H1 (cell line): Measurements from ENCODE around the gene TOM1L2. TPM values are rescaled to one million over a fixed set of nuclear protein-coding genes. Genes with fewer than 3 reads are reported as not detected.

ENCODE experiments used
- CTCF ChIA-PET: fragments of 300-600 bp; sonication (Branson Sonifier 250); formaldehyde crosslinking; loops from one replicate; lab custom pipeline; 2021; ENCODE audit not compliant: partially characterized antibody; lab: Charles Lee
- POLR2A ChIA-PET: fragments of 300-600 bp; sonication (Branson Sonifier 250); formaldehyde crosslinking; loops from one replicate; lab custom pipeline; 2021; ENCODE audit warnings: inconsistent platforms; ENCODE audit not compliant: partially characterized antibody; lab: Charles Lee
- DNase-seq, 2 experiments: peaks; one replicate each; pipeline versions ENCODE4 v3.0.0 to v3.0.0-alpha.2; 2010 to 2022; ENCODE audit warnings: low spot score in 2 of 2, low read depth in 1 of 2, mixed read lengths in 1 of 2
- FAIRE-seq: peaks from 2 replicates; lab custom pipeline; 2011; peaks lifted over from hg19 to GRCh38; lab: Jason Lieb, UNC
- H2AFZ ChIP-seq: 2 replicates; pipeline ENCODE4 v1.8.1; 2012; ENCODE audit warnings: low read length, inconsistent platforms
- H2AK5ac ChIP-seq: 2 replicates; pipeline ENCODE4 v1.6.1; 2013; ENCODE audit warnings: low read depth, low read length
- H2BK120ac ChIP-seq: replicated peaks from 2 replicates; pipeline ENCODE3; 2013; ENCODE audit warnings: low read depth, low read length, inconsistent platforms
- H2BK12ac ChIP-seq: 2 replicates; pipeline ENCODE4 v1.6.1; 2013; ENCODE audit warnings: low read depth, low read length
- H2BK15ac ChIP-seq: 2 replicates; pipeline ENCODE4 v1.6.1; 2013; ENCODE audit warnings: low read length
- H2BK20ac ChIP-seq: 2 replicates; pipeline ENCODE4 v1.6.1; 2013; ENCODE audit warnings: low read length
- H2BK5ac ChIP-seq: 2 replicates; pipeline ENCODE4 v1.6.1; 2013; ENCODE audit warnings: low read depth, low read length
- H3K14ac ChIP-seq: 2 replicates; pipeline ENCODE4 v1.6.1; 2013; ENCODE audit warnings: inconsistent platforms; ENCODE audit not compliant: insufficient read length
- H3K18ac ChIP-seq: 2 replicates; pipeline ENCODE4 v1.6.1; 2013; ENCODE audit warnings: low read length; ENCODE audit errors: extremely low read depth
- H3K23ac ChIP-seq: 2 replicates; pipeline ENCODE4 v1.6.1; 2013; ENCODE audit warnings: inconsistent platforms; ENCODE audit not compliant: insufficient read length
- H3K23me2 ChIP-seq: 2 replicates; pipeline ENCODE4 v1.6.1; 2013; ENCODE audit warnings: low read depth, low read length
- H3K27ac ChIP-seq: 2 replicates; pipeline ENCODE4 v1.6.1; 2011; ENCODE audit warnings: low read depth, low read length, inconsistent platforms
- H3K27me3 ChIP-seq, 4 experiments: replicated peaks in 1 of 4; 1 replicate in 1 of 4; 2 replicates in 3 of 4; pipeline versions ENCODE4 v1.6.1 to v1.8.1; 2011 to 2013; ENCODE audit warnings: low read length in 3 of 4, mild to moderate bottlenecking in 3 of 4, inconsistent platforms in 2 of 4, mixed read lengths in 2 of 4, moderate library complexity in 1 of 4; ENCODE audit not compliant: control insufficient read depth in 3 of 4, insufficient read depth in 3 of 4; ENCODE audit errors: extremely low read depth in 1 of 4
- H3K36me3 ChIP-seq, 4 experiments: 2 replicates each; pipeline versions ENCODE4 v1.6.1 to v1.8.1; 2011 to 2013; ENCODE audit warnings: mild to moderate bottlenecking in 4 of 4, low read length in 3 of 4, moderate library complexity in 2 of 4, control low read depth in 1 of 4, inconsistent platforms in 1 of 4; ENCODE audit not compliant: insufficient read depth in 4 of 4, control insufficient read depth in 2 of 4
- H3K4ac ChIP-seq: replicated peaks from 2 replicates; pipeline ENCODE3; 2013; ENCODE audit warnings: low read length, low read depth, mixed read lengths, inconsistent platforms; ENCODE audit not compliant: insufficient read length
- H3K4me1 ChIP-seq, 4 experiments: replicated peaks in 1 of 4; 1 replicate in 1 of 4; 2 replicates in 3 of 4; pipeline versions ENCODE4 v1.6.1 to v1.8.1; 2011 to 2013; ENCODE audit warnings: low read length in 3 of 4, inconsistent platforms in 2 of 4, mixed read lengths in 1 of 4; ENCODE audit not compliant: insufficient read depth in 4 of 4, control insufficient read depth in 3 of 4
- H3K4me2 ChIP-seq, 2 experiments: 2 replicates each; pipeline versions ENCODE4 v1.6.1 to v1.8.1; 2011 to 2013; ENCODE audit warnings: low read depth in 2 of 2, low read length in 2 of 2, control low read depth in 1 of 2, inconsistent platforms in 1 of 2, mild to moderate bottlenecking in 1 of 2; ENCODE audit not compliant: insufficient read depth in 1 of 2
- H3K4me3 ChIP-seq, 4 experiments: fragments of 200-600, 300-600 bp in 1 of 4; sonication (generic), shearing (Covaris generic), sonication (Bioruptor Twin) in 1 of 4; 2 replicates each; pipeline versions ENCODE4 v1.5.1 to v1.8.1; 2011 to 2016; ENCODE audit warnings: low read length in 4 of 4, low read depth in 3 of 4, control low read depth in 2 of 4, inconsistent platforms in 2 of 4, mild to moderate bottlenecking in 2 of 4, mixed read lengths in 1 of 4, moderate library complexity in 1 of 4; ENCODE audit not compliant: insufficient read depth in 2 of 4; ENCODE audit errors: extremely low read depth in 1 of 4
- H3K56ac ChIP-seq: replicated peaks from 2 replicates; pipeline ENCODE3; 2013; ENCODE audit warnings: low read depth, mild to moderate bottlenecking, mixed read lengths, low read length, inconsistent platforms; ENCODE audit not compliant: insufficient read length
- H3K79me1 ChIP-seq: 2 replicates; pipeline ENCODE4 v1.6.1; 2013; ENCODE audit warnings: low read depth, low read length, control low read depth
- H3K79me2 ChIP-seq, 2 experiments: 2 replicates each; pipeline versions ENCODE4 v1.6.1 to v1.8.1; 2012 to 2013; ENCODE audit warnings: low read length in 2 of 2, mild to moderate bottlenecking in 2 of 2, inconsistent platforms in 1 of 2; ENCODE audit not compliant: insufficient read depth in 2 of 2, control insufficient read depth in 1 of 2
- H3K9ac ChIP-seq, 4 experiments: replicated peaks in 1 of 4; 1 replicate in 1 of 4; 2 replicates in 3 of 4; pipeline versions ENCODE4 v1.6.1 to v1.8.1; 2011 to 2013; ENCODE audit warnings: low read depth in 3 of 4, low read length in 3 of 4, control low read depth in 2 of 4, mild to moderate bottlenecking in 2 of 4, moderate library complexity in 2 of 4, inconsistent platforms in 1 of 4; ENCODE audit errors: extremely low read depth in 1 of 4
- H3K9me3 ChIP-seq, 2 experiments: 2 replicates each; pipeline versions ENCODE4 v1.6.1 to v1.8.1; 2012 to 2013; ENCODE audit warnings: mild to moderate bottlenecking in 2 of 2, moderate library complexity in 2 of 2, control low read depth in 1 of 2, inconsistent platforms in 1 of 2, low read depth in 1 of 2, low read length in 1 of 2, mixed read lengths in 1 of 2; ENCODE audit not compliant: insufficient read depth in 2 of 2
- H4K20me1 ChIP-seq, 2 experiments: replicated peaks in 1 of 2; 2 replicates each; pipeline versions ENCODE3 to v1.8.1; 2011 to 2013; ENCODE audit warnings: inconsistent platforms in 2 of 2, low read length in 2 of 2, mild to moderate bottlenecking in 1 of 2; ENCODE audit not compliant: insufficient read depth in 2 of 2, control insufficient read depth in 1 of 2
- H4K5ac ChIP-seq: 2 replicates; pipeline ENCODE4 v1.6.1; 2013; ENCODE audit warnings: low read length, low read depth, mixed read lengths, inconsistent platforms; ENCODE audit not compliant: insufficient read length
- H4K8ac ChIP-seq: 2 replicates; pipeline ENCODE4 v1.8.0; 2013; ENCODE audit warnings: mild to moderate bottlenecking, moderate library complexity, low read length, inconsistent platforms; ENCODE audit not compliant: insufficient read depth; ENCODE audit errors: extremely low read depth
- H4K91ac ChIP-seq: replicated peaks from 2 replicates; pipeline ENCODE3; 2013; ENCODE audit warnings: low read length, mixed read lengths, inconsistent platforms; ENCODE audit not compliant: insufficient read length
- ASH2L ChIP-seq: fragments of 200-600, 300-600 bp; sonication (generic); IDR thresholded peaks from one replicate; pipeline ENCODE4 v1.7.1; 2017; ENCODE audit warnings: low read length
- CREB1 ChIP-seq: IDR thresholded peaks from 2 replicates; pipeline ENCODE4 v1.6.1; 2012; ENCODE audit warnings: inconsistent platforms
- EGR1 ChIP-seq: IDR thresholded peaks from 2 replicates; pipeline ENCODE4 v1.6.1; 2011; ENCODE audit warnings: low read depth, low read length, borderline replicate concordance
- HDAC6 ChIP-seq: IDR thresholded peaks from one replicate; pipeline ENCODE4 v1.7.1; 2012; ENCODE audit warnings: low read depth, mild to moderate bottlenecking, inconsistent platforms, low read length, moderate library complexity
- USF2 ChIP-seq: IDR thresholded peaks from 2 replicates; pipeline ENCODE4 v1.6.1; 2011; ENCODE audit warnings: low read length, improper control_type of control experiment
- WGBS, 2 experiments: shearing (Covaris generic) in 1 of 2; methylation state at CpG; one replicate each; pipeline versions ENCODE4 v1.1.6 to v1.1.7; 2013 to 2015; ENCODE audit warnings: low lambda C conversion rate in 2 of 2, mixed read lengths in 2 of 2, inconsistent platforms in 1 of 2, low coverage in 1 of 2, missing lambda C conversion rate in 1 of 2; ENCODE audit not compliant: insufficient replicate concordance in 2 of 2, insufficient coverage in 1 of 2, insufficient read length in 1 of 2; ENCODE audit errors: extremely low coverage in 1 of 2, missing lambda C conversion rate in 1 of 2; 5-methylcytosine and 5-hydroxymethylcytosine counted together
- polyA plus RNA-seq, 7 experiments: library from polyadenylated mRNA; depleted of rRNA in 3 of 7; stranded (reverse) in 5 of 7; unstranded in 2 of 7; fragments of >200 nt in 5 of 7; fragments of 200-250 nt in 2 of 7; gene quantifications; 1 replicate in 5 of 7; 2 replicates in 1 of 7; 4 replicates in 1 of 7; pipeline versions ENCODE4 v1.2.1 to v1.2.3, GENCODE V29; 2011 to 2013; ENCODE audit warnings: missing spikeins in 2 of 7, mixed read lengths in 2 of 7
- total RNA-seq: library from RNA; stranded (reverse); fragmentation: NEBNext Ultra II Directional; extraction: Animal tissue kit (Norgen Biotek cat#: 25700); gene quantifications from 2 replicates; pipeline ENCODE4 v1.2.1, GENCODE V29; 2021
- TF ChIP-seq, protein P1 (sequence below): IDR thresholded peaks from 2 replicates; pipeline ENCODE4 v1.6.1; 2012; ENCODE audit warnings: inconsistent platforms
- TF ChIP-seq, protein P2 (sequence below): IDR thresholded peaks from 2 replicates; pipeline ENCODE4 v1.6.1; 2011; ENCODE audit warnings: low read depth, mild to moderate bottlenecking, low read length; ENCODE audit not compliant: insufficient read depth

TOM1L2 gene
- total and polyA plus RNA-seq, 2 of the 8 experiments (the other 6 are each of a cell fraction or from before 2014, with no cell fraction given) = 2.0 to 3.4 TPM

DNA sequence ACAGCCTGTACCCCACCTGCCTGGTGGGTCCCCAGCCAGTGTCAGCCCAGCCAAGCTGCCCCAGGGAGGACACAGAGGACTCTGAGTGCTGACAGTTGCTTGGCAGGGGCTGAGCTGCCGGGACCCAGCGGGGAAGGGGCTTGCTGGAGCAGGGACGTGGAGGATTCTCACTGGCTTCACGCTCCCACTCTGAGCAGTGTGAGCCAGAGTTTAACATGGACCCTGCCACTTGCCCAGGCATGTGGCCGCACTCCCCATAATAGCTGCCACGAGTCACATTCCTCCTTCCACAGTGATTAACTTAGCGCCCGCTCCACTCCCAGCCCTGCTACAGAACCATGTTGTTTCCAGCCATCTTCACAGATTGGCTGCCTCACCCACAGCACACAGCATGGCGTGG, 166.6 kb downstream of the TOM1L2 start:
- WGBS, 2 experiments = 84% methylated on average over 9 of the region's 9 CpGs; no CpG with 5 or more reads in 1 of the 2 experiments
- H3K79me1 ChIP-seq = no peaks in the 10 kb centered on the region
- H3K18ac ChIP-seq = no peak overlapping the region
- H2BK12ac ChIP-seq = peak overlapping the region; percentile 5; the same call in 1 of the 2 replicates
- H4K5ac ChIP-seq = no peak overlapping the region
- peaks cover 1 to 4% of the 10 kb centered on the region in 2 experiments for H4K20me1 ChIP-seq
- H3K36me3 ChIP-seq = no peaks in the 10 kb centered on the region
- peaks cover 8% of the 10 kb centered on the region; the same call in 1 of the 2 replicates for H3K23me2 ChIP-seq
- CTCF ChIA-PET = interaction anchor here (1.0 to 18.1 kb wide), 7 partner anchors 11 to 86 kb away, joined by 3 to 375 read pairs (median 3); no protein-coding TSS in a partner anchor
- H4K8ac ChIP-seq = no peak overlapping the region
- no peak overlapping the region for H3K4ac ChIP-seq
- POLR2A ChIA-PET = interaction anchor here (1.0 to 1.4 kb wide), 4 partner anchors 12 to 54 kb away, joined by 3 read pairs; partner anchors contain the start of gene SREBF1
- no peak overlapping the region for H3K4me3 ChIP-seq
- no peak overlapping the region for H3K23ac ChIP-seq
- H2BK120ac ChIP-seq = no peak overlapping the region
- no peak overlapping the region for H3K9ac ChIP-seq
- no peak overlapping the region for H3K56ac ChIP-seq
- H3K9me3 ChIP-seq = no peaks in the 10 kb centered on the region
- peaks cover 6 to 18% (median 16%) of the 10 kb centered on the region in 4 experiments for H3K27me3 ChIP-seq
- H3K14ac ChIP-seq = no peak overlapping the region
- H2BK5ac ChIP-seq = peak overlapping the region; percentile 60; the same call in 1 of the 2 replicates
- H2AK5ac ChIP-seq = no peak overlapping the region
- no peak overlapping the region for H2AFZ ChIP-seq
- H2BK15ac ChIP-seq = peak overlapping the region; percentile 61; the same call in 1 of the 2 replicates
- H3K79me2 ChIP-seq = no peaks in the 10 kb centered on the region
- no peak overlapping the region for H4K91ac ChIP-seq
- TF ChIP-seq EGR1 (no peak), ASH2L (no peak), USF2 (no peak), HDAC6 (no peak), CREB1 (no peak)
- TF ChIP-seq, protein P1, sequence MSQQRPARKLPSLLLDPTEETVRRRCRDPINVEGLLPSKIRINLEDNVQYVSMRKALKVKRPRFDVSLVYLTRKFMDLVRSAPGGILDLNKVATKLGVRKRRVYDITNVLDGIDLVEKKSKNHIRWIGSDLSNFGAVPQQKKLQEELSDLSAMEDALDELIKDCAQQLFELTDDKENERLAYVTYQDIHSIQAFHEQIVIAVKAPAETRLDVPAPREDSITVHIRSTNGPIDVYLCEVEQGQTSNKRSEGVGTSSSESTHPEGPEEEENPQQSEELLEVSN = no peak
- TF ChIP-seq, protein P2, sequence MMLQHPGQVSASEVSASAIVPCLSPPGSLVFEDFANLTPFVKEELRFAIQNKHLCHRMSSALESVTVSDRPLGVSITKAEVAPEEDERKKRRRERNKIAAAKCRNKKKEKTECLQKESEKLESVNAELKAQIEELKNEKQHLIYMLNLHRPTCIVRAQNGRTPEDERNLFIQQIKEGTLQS = no peak
- H3K4me1 ChIP-seq = peaks cover 0 to 8% (median 5%) of the 10 kb centered on the region in 4 experiments; a peak in 5 of 7 replicates
- DNase-seq (no peak), FAIRE-seq (no peak)
- no peak overlapping the region for H2BK20ac ChIP-seq
- no peak overlapping the region for H3K27ac ChIP-seq
- no peak overlapping the region for H3K4me2 ChIP-seq
